ENCODE data around the gene MBTPS2.
"Not testable (repeated sequence)": the region's sequence is repeated elsewhere in the genome, so short reads cannot be mapped to it uniquely, and the experiment has no call there.

MBTPS2 gene

DNA sequence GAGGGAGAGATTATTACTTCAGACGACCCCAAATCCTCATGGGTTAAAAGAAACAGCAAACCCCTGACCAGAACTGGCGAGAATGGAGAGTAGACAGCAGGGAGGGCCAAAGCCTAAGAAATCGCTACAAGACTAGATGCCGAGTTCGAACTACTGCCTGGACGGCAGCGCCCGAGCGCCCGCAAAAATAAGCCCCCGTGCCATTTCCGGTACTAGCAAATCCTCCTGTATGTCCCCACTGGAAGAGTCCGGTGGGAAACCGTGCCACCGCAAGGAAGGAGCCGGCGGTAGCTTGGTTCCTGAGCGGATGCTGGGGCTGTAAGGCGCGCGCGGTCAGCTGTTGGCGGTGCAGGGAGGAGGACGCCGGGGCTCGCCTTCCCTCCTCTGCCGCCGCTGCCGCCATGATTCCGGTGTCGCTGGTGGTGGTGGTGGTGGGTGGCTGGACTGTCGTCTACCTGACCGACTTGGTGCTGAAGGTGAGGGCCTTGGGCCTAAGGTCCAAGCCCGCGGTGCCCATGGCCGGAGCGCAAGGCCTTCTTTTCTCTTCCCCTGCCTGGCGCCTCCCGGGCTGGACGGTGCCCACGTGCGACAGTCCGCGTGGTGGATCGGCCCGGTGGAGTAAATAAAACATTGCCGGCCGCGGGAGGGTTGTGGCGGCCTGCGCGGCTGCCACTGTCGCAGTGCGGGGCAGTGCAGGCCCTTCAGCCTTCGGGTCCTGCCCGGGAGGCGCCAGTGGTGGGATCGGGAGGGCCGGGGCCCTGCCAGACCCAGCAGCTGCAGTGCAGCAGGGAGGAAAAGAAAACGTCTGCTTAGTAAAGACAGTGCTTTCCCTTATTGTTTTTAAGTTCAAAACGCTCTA, at the start of gene MBTPS2:
TSS of gene MBTPS2 (plus strand) at position 284 of the 859 bp plus-strand sequence. CDS start at position 402, 118 bp downstream.
- peaks cover 4% of the 10 kb centered on the region for H3K4me1 Mint-ChIP-seq (ENCODE audit: low read depth)
- peaks cover 2% of the 10 kb centered on the region for H3K36me3 Mint-ChIP-seq (ENCODE audit: low read depth)
- DNase-seq (ENCODE audit: low spot score) = peak; percentile 80
- H3K4me3 Mint-ChIP-seq = peak within 1 kb of the TSS; percentile 89
- no peaks in the 10 kb centered on the region for H3K27me3 Mint-ChIP-seq (ENCODE audit: low read depth)
- no peaks in the 10 kb centered on the region for H3K9me3 Mint-ChIP-seq
- H3K27ac Mint-ChIP-seq = peak within 1 kb of the TSS; percentile 89

DNA sequence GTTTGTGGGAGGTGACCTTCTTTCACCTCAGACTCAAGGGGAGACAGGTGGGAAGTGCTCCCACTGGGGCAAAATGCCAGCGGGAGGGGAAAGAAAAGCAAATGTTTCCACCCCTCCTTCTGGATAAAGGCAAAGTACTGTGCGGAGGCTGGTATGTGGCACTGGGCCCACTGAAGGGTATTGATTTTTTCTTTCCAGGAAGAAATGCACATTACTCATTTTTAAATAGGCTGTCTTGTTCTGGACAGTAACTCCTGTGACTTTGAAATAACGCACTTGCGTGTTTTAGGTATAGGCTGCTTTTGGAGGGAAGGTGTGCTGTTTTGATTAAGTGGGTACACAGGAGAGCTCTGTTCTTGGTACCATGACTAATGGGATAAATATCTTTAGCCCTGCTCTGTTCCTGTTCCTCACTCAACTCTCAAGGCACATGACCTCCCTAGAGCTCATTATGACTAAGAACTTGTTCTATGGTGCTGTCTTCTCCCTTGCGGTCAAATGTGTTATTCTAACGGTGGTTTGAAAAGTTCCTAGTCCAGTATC, 40.7 kb upstream of the MBTPS2 start:
- no peaks in the 10 kb centered on the region for H3K9me3 Mint-ChIP-seq
- H3K27ac Mint-ChIP-seq = no peak overlapping the region
- H3K4me3 Mint-ChIP-seq = no peak overlapping the region
- DNase-seq (ENCODE audit: low spot score) = no peak
- H3K4me1 Mint-ChIP-seq (ENCODE audit: low read depth) = no peaks in the 10 kb centered on the region
- no peaks in the 10 kb centered on the region for H3K36me3 Mint-ChIP-seq (ENCODE audit: low read depth)
- H3K27me3 Mint-ChIP-seq (ENCODE audit: low read depth) = no peaks in the 10 kb centered on the region

GRCh38 chrX:21799767-21800166, 39.6 kb upstream of the MBTPS2 start:
- no peak overlapping the region for H3K27ac Mint-ChIP-seq
- DNase-seq (ENCODE audit: low spot score) = no peak
- H3K9me3 Mint-ChIP-seq = no peaks in the 10 kb centered on the region
- H3K36me3 Mint-ChIP-seq (ENCODE audit: low read depth) = no peaks in the 10 kb centered on the region
- H3K4me3 Mint-ChIP-seq = no peak overlapping the region
- no peaks in the 10 kb centered on the region for H3K27me3 Mint-ChIP-seq (ENCODE audit: low read depth)
- H3K4me1 Mint-ChIP-seq (ENCODE audit: low read depth) = no peaks in the 10 kb centered on the region

DNA sequence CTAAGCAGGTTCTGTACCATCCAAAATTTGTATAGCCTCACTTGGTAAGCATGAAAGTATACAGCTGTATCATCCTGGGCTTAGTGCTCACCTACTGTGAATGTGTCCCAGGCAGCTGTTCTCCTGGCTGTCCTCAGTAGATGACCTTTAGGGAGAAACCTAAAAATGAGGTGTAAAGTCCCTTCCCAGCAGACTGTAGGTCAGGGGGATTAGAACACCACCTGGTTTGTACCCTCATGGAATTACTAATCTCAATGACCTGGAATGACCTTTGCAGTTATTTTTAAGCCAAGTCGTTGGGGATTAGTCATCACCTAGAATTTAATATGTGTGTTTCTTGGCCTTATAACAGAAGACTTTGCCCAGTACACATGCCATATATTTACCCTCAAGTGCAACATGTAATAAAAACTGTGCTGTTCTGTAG, 39.1 kb upstream of the MBTPS2 start:
- Mint-ChIP-seq H3K27ac (no peak overlapping the region), H3K4me1 (ENCODE audit: low read depth) (no peaks in the 10 kb centered on the region), H3K36me3 (ENCODE audit: low read depth) (no peaks in the 10 kb centered on the region), H3K4me3 (no peak overlapping the region), H3K27me3 (ENCODE audit: low read depth) (no peaks in the 10 kb centered on the region), H3K9me3 (no peaks in the 10 kb centered on the region)
- no peak for DNase-seq (ENCODE audit: low spot score)

GRCh38 chrX:21802054-21802670, 37.3 kb upstream of the MBTPS2 start:
- H3K4me1 Mint-ChIP-seq (ENCODE audit: low read depth) = no peaks in the 10 kb centered on the region
- H3K27me3 Mint-ChIP-seq (ENCODE audit: low read depth) = no peaks in the 10 kb centered on the region
- no peaks in the 10 kb centered on the region for H3K36me3 Mint-ChIP-seq (ENCODE audit: low read depth)
- DNase-seq (ENCODE audit: low spot score) = no peak
- H3K4me3 Mint-ChIP-seq = no peak overlapping the region
- H3K27ac Mint-ChIP-seq = no peak overlapping the region
- no peaks in the 10 kb centered on the region for H3K9me3 Mint-ChIP-seq

- DNase-seq (ENCODE audit: low spot score) = no peak
- Mint-ChIP-seq H3K27me3 (ENCODE audit: low read depth) (peaks cover under 1% of the 10 kb centered on the region), H3K27ac (no peak overlapping the region), H3K36me3 (ENCODE audit: low read depth) (no peaks in the 10 kb centered on the region), H3K4me3 (no peak overlapping the region), H3K9me3 (no peaks in the 10 kb centered on the region), H3K4me1 (ENCODE audit: low read depth) (no peaks in the 10 kb centered on the region)
These were observed 36.6 kb upstream of the MBTPS2 start for GRCh38 chrX:21802839-21803238.

GRCh38 chrX:21806691-21807090, 32.7 kb upstream of the MBTPS2 start:
- Mint-ChIP-seq H3K4me3 (no peak overlapping the region), H3K9me3 (no peaks in the 10 kb centered on the region), H3K36me3 (ENCODE audit: low read depth) (no peaks in the 10 kb centered on the region), H3K27ac (no peak overlapping the region), H3K27me3 (ENCODE audit: low read depth) (peaks cover 2% of the 10 kb centered on the region), H3K4me1 (ENCODE audit: low read depth) (no peaks in the 10 kb centered on the region)
- DNase-seq (ENCODE audit: low spot score) = no peak

DNA sequence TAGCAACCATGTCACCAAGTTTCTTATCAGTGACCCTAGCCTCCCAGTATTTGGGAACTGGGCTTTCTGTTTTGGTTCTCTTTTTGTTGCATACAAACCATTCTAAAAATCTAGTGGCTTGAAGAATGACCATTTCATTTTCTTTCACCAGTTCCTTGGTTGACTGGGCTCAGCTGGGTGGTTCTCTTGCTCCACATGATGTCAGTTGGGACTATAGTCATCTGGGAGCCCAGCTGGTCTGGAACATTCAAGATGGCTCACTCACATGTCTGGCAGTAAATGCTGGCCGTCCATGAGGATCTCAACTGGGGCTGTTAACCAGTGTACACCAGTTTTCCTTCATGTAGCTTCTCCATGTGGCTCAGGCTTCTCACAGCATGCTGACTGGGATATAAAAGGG, 27.6 kb upstream of the MBTPS2 start:
- DNase-seq (ENCODE audit: low spot score) = no peak
- Mint-ChIP-seq H3K36me3 (ENCODE audit: low read depth) (no peaks in the 10 kb centered on the region), H3K27me3 (ENCODE audit: low read depth) (peaks cover 5% of the 10 kb centered on the region), H3K9me3 (no peaks in the 10 kb centered on the region), H3K4me1 (ENCODE audit: low read depth) (no peaks in the 10 kb centered on the region), H3K4me3 (no peak overlapping the region), H3K27ac (no peak overlapping the region)

GRCh38 chrX:21812628-21813027, 26.8 kb upstream of the MBTPS2 start:
- no peak overlapping the region for H3K4me3 Mint-ChIP-seq
- no peak overlapping the region for H3K27ac Mint-ChIP-seq
- no peak for DNase-seq (ENCODE audit: low spot score)
- no peaks in the 10 kb centered on the region for H3K4me1 Mint-ChIP-seq (ENCODE audit: low read depth)
- no peaks in the 10 kb centered on the region for H3K9me3 Mint-ChIP-seq
- peaks cover 5% of the 10 kb centered on the region for H3K27me3 Mint-ChIP-seq (ENCODE audit: low read depth)
- H3K36me3 Mint-ChIP-seq (ENCODE audit: low read depth) = no peaks in the 10 kb centered on the region

DNA sequence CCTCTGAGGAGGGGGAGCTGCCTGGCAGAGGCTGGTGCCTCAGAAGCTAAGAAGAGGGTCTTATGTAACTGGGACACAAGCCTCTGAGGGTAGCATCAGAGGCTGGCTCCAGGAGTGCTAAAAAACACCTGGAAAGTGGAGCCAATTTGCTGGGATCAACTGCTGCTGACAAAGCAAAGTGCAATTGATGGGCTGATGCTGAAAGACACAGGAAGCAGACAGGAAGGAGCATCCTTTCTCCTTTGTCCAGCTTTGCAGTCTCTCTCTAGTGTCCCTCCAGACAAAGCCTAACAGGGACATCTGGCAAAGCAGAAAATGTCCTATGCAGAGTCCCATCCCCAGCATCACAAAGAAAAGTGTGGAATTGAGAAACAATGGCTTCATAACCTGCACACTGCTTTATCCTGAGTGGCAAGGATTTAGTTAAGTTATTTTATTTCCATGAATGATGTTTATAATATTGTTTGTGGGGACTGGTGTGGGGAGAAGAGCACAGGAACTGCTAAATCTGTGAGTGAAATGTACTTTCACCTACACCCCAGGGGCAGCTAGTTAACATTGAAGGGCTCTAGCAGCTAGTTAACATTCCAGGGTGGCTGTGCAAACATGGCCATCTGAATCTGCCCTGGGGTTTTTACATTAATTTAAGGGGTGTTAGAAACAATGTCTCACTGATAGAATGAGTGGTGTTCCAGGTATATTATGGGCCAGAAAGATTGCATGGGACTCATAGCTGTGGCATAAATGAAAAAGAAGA, 25.6 kb upstream of the MBTPS2 start:
- Mint-ChIP-seq H3K36me3 (ENCODE audit: low read depth) (no peaks in the 10 kb centered on the region), H3K27me3 (ENCODE audit: low read depth) (peaks cover 3% of the 10 kb centered on the region), H3K9me3 (no peaks in the 10 kb centered on the region), H3K4me1 (ENCODE audit: low read depth) (no peaks in the 10 kb centered on the region), H3K27ac (no peak overlapping the region), H3K4me3 (no peak overlapping the region)
- no peak for DNase-seq (ENCODE audit: low spot score)

- H3K27ac Mint-ChIP-seq = no peak overlapping the region
These were observed 23.3 kb upstream of the MBTPS2 start for GRCh38 chrX:21816136-21816535.

DNA sequence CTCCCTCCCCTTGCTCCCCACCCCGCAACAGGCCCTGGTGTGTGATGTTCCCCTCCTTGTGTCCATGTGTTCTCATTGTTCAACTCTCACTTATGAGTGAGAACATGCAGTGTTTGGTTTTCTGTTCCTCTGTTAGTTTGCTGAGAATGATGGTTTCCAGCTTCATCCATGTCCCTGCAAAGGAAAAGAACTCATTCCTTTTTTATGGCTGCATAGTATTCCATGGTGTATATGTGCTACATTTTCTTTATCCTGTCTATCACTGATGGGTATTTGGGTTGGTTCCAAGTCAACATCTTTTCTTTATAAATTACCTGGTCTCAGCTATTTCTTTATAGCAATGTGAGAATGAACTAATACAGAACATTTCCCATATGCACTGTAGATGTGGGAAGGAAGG, 19.2 kb upstream of the MBTPS2 start:
- H3K27ac Mint-ChIP-seq; H3K36me3 Mint-ChIP-seq (ENCODE audit: low read depth); H3K4me1 Mint-ChIP-seq (ENCODE audit: low read depth): not testable (repeated sequence)

More at GRCh38 chrX:21816136-21816535, 23.3 kb upstream of the MBTPS2 start:
- DNase-seq (ENCODE audit: low spot score) = no peak
- Mint-ChIP-seq H3K4me1 (ENCODE audit: low read depth) (no peaks in the 10 kb centered on the region), H3K27me3 (ENCODE audit: low read depth) (peaks cover 3% of the 10 kb centered on the region), H3K4me3 (no peak overlapping the region), H3K9me3 (no peaks in the 10 kb centered on the region), H3K36me3 (ENCODE audit: low read depth) (no peaks in the 10 kb centered on the region)

GRCh38 chrX:21821875-21822274, 17.5 kb upstream of the MBTPS2 start:
- H3K4me1 Mint-ChIP-seq (ENCODE audit: low read depth) = no peaks in the 10 kb centered on the region
- H3K9me3 Mint-ChIP-seq = no peaks in the 10 kb centered on the region
- DNase-seq (ENCODE audit: low spot score) = no peak
- H3K27me3 Mint-ChIP-seq (ENCODE audit: low read depth) = no peaks in the 10 kb centered on the region
- H3K27ac Mint-ChIP-seq = no peak overlapping the region
- no peaks in the 10 kb centered on the region for H3K36me3 Mint-ChIP-seq (ENCODE audit: low read depth)
- H3K4me3 Mint-ChIP-seq = no peak overlapping the region

More for the DNA sequence above, 19.2 kb upstream of the MBTPS2 start:
- not testable (repeated sequence) for H3K27me3 Mint-ChIP-seq (ENCODE audit: low read depth); H3K9me3 Mint-ChIP-seq; DNase-seq (ENCODE audit: low spot score); H3K4me3 Mint-ChIP-seq

GRCh38 chrX:21831496-21831895, 7.9 kb upstream of the MBTPS2 start:
- Mint-ChIP-seq H3K36me3 (ENCODE audit: low read depth) (no peaks in the 10 kb centered on the region), H3K27ac (no peak overlapping the region), H3K4me3 (no peak overlapping the region), H3K9me3 (no peaks in the 10 kb centered on the region), H3K27me3 (ENCODE audit: low read depth) (no peaks in the 10 kb centered on the region), H3K4me1 (ENCODE audit: low read depth) (no peaks in the 10 kb centered on the region)
- DNase-seq (ENCODE audit: low spot score) = no peak
